Ramos (cell line): Measurements from ENCODE around the gene PINK1.
"Not testable (repeated sequence)": the region's sequence is repeated elsewhere in the genome, so short reads cannot be mapped to it uniquely, and the experiment has no call there.

ENCODE experiments used
- in situ Hi-C: fragments of 300-500 bp; cut with MboI; formaldehyde crosslinking; loops from one replicate; pipeline ENCODE4 v1.14.3; 2022; ENCODE audit warnings: low sequenced_read_pairs; ENCODE audit not compliant: unreplicated experiment

Gene PINK1

DNA sequence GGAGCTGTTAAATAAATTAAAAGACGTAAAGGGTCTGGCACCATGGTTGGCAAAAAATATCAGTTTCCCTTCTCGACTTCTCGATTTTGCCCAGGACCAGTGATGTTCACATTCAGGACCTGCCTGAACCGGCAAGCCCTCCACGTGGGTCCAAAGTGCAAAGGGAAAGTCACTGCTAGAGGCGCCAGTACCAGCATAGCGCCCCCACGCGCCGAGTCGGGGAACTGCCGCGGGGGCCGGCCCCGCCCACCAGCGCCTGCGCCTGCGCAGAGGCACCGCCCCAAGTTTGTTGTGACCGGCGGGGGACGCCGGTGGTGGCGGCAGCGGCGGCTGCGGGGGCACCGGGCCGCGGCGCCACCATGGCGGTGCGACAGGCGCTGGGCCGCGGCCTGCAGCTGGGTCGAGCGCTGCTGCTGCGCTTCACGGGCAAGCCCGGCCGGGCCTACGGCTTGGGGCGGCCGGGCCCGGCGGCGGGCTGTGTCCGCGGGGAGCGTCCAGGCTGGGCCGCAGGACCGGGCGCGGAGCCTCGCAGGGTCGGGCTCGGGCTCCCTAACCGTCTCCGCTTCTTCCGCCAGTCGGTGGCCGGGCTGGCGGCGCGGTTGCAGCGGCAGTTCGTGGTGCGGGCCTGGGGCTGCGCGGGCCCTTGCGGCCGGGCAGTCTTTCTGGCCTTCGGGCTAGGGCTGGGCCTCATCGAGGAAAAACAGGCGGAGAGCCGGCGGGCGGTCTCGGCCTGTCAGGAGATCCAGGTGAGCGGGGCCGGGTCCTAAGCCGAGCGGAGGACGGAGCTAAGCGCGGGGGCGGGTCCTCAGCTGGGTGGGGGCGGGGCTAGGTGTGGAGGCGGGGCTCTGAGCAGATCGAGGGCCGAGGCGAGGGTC is at the start of gene PINK1:
Gene PINK1, plus strand, starts transcription at position 269 of the 875 bp plus-strand sequence. Its CDS starts 91 bp downstream, at position 360.
- in situ Hi-C loops: no loop called here

DNA sequence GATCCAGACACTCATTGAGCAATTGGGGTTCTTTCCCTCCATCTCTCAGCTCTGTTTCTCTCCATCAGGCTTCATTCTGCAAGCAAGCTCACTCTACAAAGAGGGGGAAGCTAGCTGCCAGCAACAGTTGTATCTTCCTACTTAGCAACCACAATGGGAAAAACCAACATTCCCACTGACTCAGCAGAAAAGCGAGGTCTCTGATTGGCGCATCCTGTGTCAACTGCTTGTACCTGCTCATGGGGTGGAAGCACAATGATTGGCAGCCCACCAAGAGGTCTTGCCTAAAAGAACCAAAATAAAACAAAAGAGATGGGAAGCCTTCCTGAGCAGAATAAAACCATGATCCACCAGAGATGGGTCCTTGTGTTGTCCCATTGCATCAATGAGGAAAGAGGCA is 48.4 kb upstream of the PINK1 start:
- in situ Hi-C loops: no loop called here

DNA sequence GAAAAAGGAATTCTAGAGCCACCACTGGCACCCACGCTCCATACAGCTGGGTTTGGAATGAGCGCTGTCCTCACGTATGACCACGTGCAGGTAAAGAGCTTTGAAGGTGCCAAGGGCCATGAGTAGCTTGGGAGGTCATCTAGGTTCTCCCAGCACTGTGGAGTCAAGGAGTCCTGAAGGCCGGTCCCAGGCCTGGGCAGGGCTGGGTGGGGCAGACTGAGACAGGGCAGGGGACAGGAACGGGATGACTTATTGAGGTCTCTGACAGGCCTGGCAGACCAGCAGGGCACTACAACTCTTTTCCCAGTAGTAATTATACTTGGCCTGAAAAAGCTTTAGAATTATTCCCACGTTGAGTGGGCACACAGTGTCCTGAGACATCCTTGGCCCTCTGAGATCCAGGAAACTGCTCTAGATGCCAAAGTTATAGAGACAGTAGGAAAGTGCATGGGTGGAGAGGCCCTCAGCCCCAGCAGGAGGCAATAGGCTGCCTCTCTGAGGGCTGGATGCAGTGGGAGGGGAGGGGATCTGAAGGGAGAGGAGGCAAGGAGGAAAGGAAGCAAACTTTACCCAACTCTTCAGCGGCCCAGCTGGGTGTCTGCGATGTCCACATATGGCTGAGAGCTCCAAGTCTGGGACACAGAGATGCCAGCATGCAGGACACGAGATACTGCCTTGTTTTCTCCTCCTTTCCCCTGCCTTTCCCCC is 46.2 kb upstream of the PINK1 start:
- in situ Hi-C loops: no loop called here

DNA sequence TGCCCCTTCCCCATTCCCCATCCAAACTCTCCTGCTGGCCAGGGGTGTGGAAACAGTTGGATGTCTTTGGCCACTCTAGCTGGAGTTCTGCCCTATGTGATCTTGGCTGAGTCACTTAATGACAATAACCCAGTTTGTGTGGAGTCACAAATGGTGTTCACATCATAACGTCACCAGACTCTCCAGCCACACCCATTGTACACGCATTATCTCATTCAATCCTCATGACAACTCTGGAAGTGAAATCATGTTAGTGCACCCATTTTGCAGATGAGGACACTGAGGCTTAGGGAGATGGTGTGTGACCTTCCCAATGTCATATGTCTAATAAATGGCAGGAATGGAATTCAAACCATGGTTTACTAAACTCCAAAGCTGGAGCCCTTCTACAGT is 45.6 kb upstream of the PINK1 start:
- in situ Hi-C loops: no loop called here

DNA sequence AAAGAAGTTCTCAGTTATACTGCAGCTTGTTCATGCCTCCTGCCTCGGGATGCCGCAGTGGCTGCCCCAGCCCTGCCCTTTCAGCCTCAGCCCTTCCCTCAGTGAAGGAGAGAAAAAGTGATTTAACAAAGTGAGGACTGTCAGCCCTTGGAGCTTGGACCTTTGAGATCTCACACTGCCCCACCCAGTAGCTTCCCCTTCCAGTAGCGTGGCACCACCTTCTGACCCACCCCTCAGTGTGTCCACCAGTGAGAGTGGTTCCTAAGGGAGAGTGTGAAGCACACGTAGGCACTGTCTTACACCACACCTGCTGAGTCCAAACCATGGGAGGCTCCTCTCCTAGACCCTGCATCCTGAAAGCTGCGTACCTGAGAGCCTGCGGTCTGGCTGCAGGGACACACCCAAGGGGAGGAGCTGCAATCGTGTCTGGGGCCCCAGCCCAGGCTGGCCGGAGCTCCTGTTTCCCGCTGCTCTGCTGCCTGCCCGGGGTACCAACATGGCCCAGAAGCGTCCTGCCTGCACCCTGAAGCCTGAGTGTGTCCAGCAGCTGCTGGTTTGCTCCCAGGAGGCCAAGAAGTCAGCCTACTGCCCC is 44.5 kb upstream of the PINK1 start, which contains the start of gene CDA:
Gene CDA, plus strand, starts transcription at position 464 of the 592 bp plus-strand sequence. Its CDS starts 33 bp downstream, at position 497.
- in situ Hi-C loops: no loop called here

DNA sequence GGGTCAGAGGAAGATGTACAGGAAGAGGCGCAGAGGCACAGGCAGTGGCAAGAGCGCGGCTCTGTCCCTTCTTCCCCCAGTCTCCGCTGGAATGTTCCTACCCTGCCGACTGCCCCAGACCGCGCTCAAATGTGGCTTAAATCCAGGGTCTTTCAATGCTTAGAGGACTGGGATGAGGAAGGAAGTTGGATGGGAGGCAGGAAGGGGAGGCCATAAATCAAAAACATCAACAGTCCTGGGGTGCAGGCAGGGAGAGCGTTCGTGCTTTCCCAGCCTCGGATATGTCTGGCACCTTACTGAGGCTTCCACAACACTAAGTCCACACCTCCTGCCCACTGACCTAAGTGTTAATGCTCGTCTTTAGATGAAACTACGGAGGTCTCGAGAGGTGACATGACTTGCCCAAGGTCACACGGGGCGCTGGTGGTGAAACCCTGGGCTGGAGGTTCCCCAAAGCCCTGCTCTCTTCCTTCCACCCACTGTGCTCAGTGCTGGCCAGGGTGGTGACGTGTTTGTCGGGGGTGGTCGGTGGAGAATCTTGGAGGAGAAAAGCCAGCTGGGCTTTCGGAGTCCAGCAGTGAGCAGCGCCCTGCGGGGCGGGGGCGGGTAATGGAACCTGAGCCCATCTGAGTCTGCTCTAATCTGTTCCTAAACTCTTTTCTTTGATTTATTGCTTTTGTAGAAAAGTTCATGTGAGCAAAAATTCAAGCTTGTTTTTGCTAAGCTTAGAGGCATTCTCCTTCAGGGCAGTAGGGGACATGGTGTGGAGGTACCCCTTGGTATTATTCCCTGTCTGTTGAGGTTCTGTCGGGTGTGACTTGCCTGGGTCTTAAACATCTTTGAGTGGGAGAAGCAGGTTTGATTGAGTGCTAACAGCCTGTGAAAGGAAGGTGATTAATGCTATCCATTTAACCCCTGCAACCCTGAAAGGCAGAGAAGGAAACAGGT is 43.7 kb upstream of the PINK1 start:
- in situ Hi-C loops: no loop called here

DNA sequence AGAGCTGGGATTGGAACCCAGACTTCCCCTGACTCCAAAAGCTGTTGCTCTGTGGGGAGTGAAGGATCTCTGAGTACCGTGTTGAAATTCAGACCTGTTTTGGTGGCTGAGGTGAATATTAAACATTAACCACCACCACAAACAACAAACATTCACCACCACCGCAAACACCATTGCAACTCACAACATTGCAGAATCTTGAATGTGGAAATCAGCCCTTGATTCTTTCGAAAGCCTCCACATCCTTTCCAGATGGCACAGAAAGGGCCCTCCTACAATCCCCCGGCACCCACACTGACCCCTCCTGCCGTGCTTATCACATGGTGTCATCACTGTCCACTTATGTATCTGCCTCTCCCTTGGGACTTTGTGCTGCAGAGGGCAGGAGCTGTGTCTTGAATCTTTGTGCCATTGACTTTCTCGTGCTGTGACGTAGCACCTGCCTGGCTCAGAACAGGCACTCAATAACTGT is 42.9 kb upstream of the PINK1 start:
- in situ Hi-C loops: no loop called here

DNA sequence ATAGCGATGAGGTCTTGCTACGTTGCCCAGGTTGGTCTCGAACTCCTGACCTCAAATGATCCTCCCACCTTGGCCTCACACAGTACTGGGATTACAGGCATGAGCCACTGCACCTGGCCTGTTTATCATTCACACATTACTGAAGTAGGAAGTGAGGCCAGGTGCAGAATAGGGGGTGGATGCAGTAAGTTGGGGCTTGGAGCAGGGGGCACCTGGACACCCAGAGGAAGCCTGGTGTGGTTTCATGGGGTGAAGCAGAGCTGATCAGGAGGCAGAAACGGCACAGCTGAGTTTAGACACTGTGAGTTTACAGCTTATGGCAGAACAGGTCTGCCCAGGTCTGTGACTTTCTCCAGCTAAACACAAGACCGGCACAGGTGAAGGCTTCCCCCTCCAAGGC is 39.5 kb upstream of the PINK1 start:
- in situ Hi-C loops: no loop called here

DNA sequence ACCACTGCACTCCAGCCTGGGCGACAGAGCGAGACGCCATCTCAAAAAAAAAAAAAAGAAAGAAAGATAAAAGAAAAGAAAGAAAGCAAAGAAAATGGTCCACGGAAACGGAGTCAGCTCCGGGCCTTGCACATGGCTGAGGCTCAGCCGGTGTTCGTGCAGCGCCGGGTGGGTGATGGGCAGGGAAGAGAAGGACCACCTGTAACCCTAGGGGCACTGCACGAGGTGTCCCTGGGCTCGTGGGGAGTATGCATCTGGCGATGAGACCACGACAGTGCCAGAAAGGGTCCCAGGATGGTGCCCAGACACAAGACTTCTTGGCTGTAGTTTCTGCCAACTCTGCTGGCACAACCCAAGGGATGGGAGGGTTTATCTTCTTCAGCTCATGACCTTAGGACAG is 38.5 kb upstream of the PINK1 start:
- in situ Hi-C loops: no loop called here

DNA sequence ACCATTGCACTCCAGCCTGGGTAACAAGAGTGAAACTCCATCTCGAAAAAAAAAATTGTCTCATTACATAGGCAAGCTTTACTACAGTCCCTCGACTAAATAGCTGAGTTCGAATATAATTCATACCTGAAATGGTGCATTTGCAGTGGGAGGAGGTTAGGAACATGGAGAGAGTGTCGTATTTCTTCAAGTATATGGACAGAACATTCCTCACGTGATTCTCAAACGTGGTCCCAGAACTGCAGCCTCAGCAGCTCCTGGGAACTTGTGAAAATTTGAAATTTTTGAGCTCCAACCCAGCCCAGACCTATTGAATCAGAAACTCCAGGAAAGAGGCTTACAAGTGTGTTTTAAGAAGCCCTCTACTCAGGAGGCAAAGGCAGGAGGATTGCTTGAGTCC is 37.2 kb upstream of the PINK1 start:
- in situ Hi-C loops: no loop called here

DNA sequence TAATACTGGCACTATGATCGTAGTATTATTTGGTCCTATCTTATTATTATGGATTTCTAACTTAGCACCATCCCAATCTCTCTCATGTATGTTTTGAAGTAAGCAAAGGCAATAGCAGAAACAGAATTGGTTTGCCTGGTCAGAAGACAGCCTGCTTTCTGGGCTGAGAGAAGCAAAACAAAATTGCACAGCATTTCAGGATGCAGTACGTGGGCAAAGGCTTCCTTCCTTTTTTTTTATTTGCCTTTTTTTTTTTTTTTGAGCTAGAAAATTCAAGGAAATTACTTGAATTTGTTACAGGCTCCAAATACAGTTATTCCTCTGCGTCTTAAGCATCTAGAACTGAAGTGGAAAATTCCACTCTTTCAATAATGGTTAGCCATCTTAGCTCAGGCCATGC is 35.6 kb upstream of the PINK1 start:
- in situ Hi-C loops: no loop called here

DNA sequence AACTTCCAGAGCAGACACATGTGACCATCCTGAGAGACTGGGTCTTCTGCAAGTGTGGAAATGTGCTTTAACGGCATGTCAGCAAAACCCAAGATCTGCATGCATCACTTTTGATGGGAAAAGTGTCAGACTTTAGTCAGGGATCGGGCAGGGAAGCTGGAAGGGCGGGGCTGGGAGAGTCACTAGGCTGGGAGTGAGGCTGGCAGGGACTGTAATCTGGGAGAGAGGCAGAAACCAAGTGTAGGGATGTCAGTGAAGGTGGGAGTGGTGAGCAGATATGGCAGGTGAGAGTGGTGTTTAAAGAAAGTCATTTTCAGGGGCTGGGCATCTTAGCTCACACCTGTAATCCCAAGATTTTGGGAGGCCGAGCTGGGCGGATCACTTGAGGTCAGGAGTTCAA is 33.1 kb upstream of the PINK1 start:
- in situ Hi-C loops: no loop called here

DNA sequence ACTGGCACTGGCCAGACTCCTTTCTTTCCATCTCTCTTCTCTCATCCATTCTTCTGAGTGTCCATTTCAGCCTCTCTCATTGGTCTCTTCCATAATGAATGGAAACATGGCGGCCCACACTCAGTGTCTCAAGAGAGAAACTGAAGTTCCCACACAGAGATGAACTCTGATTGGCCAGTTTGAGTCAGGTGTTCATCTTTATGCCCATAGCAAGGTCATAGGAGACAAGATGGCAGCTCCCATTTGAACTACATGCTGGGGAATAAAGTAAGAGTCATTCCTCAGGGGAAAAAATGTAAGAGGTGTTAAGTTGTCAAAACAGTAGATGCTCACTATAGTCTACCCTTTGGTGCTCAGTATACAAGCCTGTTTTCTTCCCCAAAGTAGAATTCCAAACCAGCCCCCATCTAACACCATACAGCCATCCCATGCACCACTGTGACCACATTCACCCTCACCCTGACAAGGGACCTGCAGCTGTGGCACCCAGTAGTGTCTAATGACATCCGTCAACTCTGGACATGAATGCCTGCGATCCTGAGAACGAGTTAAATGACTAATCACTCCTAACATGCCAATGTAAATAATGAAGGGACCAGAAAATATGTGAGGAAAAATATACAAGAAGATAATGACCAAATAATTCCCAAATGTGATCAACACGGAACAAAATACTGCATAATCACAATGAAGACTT is 32.0 kb upstream of the PINK1 start:
- in situ Hi-C loops: no loop called here

DNA sequence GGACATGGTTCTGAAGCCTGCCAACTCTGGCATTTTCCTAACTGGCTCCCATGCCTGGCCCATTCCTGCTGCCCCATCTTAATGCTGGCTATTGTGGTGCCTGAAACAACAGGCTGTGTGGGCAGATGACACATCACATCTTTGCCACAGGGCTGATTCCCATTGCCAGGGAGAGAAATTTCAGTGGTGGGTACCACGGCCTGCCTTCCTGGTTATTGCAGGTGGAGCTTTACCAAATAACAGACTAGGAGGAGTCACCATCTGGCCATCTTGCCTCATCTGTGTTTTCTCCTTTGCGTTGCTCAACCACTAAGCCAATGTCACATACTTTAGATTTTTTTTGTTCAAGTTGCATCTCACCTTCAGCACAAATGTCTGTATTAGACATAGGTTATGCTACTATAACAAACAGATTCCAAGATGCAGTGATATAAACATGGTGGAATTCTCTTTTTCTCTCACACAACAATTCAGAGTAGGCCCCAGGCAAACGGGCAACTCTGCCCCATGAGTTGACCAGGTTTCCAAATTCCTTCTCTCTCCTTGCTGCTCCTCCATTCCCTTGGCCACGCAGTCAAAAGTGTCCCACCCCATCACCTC is 30.3 kb upstream of the PINK1 start:
- in situ Hi-C loops: no loop called here

DNA sequence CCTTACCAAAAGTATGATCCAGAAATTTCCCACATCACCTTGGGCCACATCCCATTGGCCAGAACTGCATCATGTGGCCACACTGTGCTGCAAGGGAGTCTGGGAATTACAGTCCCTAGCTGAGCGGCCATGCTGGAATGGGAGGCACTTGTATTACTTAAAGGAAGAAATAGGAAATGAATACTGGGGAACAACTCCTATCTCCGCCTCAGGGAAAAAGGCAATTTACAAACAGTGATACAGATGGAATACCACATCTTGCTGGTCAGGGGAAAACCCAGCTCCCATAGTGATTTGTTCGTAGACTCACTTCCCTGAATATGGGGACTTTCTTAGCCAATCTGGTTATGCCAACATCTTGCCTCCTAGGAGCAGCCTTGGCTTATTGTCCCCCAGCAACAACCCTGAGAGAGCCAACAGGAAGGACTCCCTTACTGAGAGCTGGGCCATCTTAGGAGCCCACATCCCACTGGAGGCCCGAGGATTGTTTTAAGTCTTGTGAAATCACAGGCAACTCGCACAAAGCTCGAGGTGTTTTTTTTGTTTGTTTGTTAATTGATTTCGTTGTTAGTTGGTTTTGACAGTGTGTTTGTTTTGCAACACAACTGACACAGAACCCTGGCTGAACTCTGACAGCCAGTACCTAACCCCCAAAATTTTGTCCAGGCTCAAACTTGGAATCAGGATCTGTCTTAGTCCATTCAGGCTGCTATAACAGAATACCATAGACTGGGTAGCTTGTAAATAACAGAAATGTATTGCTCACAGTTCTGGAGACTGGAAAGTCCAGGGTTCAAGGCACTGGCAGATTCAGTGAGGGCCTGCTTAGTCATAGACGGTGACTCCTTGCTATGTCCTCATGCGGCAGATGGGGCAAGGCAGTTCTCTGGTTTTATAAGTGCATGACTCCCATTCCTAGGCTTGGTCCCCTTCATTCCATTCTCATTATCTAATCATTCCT is 29.5 kb upstream of the PINK1 start:
- in situ Hi-C loops: no loop called here

DNA sequence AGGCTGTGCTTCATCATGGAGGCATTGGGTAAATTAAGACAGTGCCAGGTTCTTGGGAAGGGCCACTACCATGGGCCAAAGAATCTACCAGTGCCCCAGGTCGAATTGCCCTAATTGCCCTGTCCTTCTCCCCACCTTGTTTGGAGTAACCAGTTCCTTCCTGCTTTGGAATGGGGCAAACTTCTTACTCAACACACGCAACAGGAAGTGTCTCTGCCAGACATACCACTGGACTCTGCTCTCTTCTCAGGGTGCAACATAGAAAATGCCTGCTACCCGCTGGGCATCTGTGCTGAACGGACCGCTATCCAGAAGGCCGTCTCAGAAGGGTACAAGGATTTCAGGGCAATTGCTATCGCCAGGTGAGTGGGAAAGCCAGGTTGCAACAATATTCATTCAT is 28.6 kb upstream of the PINK1 start:
- in situ Hi-C loops: no loop called here

DNA sequence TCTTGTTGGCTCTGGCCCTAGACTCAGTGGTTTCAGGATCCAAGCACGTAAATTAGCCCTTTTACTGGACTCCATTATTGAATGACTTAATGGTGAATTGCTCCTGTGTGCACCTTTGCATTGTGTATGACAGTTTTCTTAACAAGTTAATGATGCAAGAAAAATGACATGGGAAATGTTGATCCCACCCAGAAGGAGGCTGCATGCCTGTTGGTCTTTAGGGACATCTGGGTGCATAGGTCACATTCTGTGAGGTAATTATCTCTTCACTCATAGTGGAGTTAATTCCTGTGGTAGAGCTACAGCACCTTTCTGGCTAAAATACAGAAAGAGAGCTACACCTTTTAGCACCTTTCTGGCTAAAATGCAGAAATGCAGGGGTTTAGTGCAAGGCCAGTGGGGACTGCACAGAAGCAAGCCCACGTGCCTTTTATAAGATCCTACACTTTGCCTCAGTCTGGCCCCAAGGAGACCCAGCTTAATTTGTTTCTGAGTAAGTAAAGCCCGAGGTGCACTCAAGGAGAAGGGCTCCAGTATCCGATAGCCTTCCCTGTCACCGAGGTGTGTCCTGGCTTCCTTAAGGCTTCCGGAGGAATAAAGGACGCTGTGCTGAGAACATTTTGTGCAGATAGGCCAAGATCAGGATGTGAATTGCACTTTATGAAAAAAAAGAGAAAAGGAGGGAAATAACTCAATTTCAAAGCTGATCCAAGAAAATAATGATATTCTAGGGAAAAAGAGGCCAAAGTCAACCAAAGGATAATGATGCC is 26.3 kb upstream of the PINK1 start:
- in situ Hi-C loops: not testable (repeated sequence)
